Hematopoietic multipotent progenitor cell treated with erythropoietin and hydrocortisone succinate and interleukin-3 and kit ligand, for 6 days (in vitro differentiated cells): Measurements from ENCODE around the gene OSBP2.

Experiments used
- DNase-seq: peaks from one replicate; pipeline ENCODE4 v3.0.0-alpha.2; 2015

OSBP2 gene

GRCh38 chr22:30906946-30907345 lies 212.3 kb downstream of the OSBP2 start:
- DNase-seq: no peak

DNA sequence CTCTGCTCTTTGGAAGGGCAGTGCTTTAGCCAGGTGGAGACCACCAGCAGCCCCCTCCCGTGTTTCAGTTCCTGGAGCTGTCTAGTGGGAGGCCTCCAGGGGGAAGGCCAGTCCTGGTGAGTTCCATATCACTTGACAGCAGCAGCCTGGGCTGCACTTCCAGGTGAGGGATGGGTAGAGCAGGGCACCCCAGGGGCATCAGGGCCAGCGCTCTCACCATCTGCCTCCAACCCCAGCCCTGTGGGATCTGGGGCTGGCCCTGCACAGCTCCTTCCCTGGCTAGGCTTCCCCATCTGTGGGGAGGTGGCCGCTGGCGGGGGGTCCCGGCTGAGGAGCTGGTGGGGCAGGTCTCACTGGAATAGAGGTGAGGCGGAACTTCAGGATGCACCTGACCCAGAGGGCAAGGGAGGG lies 213.4 kb downstream of the OSBP2 start:
- no peak for DNase-seq

DNA sequence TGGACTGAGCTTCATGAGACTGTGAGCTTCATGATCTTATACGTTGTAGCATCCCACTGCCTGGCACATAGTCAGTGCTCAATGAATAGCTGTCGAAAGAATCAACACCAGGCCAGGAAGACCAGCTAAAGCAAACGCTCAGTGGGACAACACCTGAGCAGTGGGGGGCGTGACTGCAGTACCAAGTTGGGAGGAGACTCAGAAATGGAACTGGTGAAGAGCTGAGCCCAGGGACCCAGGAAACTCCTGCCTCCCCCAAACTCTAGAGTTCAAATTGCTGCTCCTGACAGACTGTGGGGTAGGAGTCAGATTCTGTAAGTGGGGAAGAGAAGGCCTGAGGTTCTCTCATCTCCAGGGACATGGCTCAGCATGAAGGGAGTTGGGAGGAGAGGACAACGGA lies 214.6 kb downstream of the OSBP2 start:
- no peak for DNase-seq

DNA sequence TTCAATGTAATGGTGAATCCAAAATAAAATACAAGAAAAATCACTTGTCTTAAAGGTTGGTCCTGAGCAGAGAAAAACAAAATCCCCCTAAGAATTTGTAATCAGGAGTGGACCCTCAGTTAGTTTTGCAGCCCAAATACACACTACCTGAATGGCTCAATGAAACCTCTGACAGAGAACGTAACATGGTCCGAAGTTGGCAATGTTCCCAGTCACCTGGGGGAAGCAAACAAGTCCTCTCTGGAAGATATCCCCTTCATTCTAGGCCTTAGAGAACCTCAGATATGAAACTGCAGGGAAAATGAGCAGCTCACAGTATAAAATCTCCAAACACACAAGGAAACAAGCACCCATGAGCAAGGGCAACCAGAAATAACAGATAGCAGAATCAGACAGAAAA lies 215.7 kb downstream of the OSBP2 start:
- DNase-seq: no peak

GRCh38 chr22:30918761-30919160 lies 224.1 kb downstream of the OSBP2 start:
- no peak for DNase-seq

DNA sequence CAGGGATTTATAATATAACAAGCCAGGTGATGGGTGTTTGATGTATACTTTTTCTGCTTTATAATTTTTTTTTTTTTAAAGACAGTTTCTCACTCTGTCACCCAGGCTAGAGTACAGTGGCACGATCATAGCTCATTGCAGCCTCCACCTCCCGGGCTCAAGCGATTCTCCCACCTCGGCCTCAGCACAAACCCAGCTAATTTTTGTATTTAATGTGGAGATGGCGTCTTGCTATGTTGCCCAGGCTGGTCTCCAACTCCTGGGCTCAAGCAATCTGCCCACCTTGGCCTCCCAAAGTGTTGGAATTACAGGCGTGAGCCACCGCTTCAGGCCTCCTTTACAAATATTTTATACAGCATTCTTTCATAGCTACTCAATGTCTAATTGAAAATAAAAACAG lies 225.3 kb downstream of the OSBP2 start:
- DNase-seq: no peak

GRCh38 chr22:30920407-30920806 lies 225.7 kb downstream of the OSBP2 start:
- peak; percentile 88 for DNase-seq

GRCh38 chr22:30921108-30921507 lies 226.4 kb downstream of the OSBP2 start:
- peak; percentile 42 for DNase-seq

DNA sequence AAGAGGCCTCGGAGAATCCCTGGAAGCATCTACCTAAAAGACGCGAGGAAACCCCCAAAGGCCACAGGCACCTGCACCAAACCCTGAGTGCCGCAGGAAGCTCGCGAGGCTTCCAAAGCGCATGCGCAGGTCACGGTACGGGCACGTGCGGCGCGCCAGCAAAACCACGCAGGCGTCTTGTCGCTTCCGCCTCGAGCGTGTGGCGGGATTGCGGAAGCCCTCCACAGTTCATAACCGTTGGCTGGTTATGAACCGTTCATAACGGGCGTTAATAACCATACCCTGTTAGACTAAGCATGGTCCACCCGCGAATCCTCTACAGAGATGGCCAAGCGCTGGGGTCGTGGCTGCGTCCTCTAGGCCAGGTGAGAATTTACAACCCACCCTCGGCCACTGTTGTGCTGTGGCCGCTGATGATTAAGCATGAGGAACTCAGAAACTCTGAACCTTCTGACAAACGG lies 227.5 kb downstream of the OSBP2 start:
- DNase-seq: peak; percentile 82

DNA sequence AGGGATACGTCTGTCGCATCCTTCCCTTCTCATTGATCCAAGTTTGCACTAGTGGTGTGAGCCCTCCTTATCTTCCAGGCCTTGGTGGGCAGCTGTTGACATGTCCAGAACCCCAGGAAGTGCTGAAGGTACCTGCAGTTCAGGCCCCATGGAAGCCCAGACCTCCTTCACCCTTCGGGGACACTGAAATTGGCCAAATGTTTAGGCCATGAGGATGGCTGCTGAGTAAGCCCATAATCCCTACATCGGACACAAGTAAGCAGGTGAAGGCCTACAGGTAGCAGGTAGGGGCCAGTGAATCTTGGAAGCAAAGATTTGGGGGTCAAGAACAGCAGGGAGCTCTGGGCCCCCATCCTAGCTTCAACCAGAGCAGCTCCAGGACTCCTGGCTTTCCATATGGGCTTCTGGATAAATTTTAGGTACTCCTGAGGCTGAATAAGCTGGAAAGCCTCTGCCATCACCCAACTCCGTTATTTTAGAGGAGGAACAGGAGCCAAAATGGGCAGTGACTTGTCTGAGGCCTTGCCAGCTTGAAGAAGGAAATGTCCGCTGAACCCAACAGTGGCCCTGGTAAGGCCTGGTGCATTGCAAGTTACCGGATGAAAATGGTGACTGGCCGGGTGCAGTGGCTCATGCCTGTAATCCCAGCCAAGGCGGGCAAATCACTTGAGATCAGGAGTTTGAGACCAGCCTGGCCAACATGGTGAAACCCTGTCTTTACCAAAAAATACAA lies 228.7 kb downstream of the OSBP2 start:
- no peak for DNase-seq

DNA sequence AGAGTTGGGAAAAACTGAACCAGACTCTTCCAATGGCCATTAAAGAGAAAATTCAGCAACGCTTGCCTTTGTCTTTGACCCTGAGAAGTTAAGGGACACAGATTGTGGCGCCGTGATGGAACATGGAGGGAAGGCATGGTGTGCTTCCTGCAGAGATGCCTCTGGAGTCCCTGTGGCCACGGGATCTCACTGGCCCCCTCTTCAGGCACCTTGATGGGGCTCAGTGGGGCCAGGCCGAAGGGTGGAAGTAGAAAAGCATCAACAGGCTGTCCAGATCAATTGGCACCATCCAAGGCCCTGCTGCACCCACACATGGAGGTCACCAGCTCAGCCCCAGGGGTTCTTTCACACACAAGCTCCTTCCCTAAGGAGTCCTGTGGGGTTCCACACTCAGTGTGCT lies 231.0 kb downstream of the OSBP2 start:
- DNase-seq: no peak

DNA sequence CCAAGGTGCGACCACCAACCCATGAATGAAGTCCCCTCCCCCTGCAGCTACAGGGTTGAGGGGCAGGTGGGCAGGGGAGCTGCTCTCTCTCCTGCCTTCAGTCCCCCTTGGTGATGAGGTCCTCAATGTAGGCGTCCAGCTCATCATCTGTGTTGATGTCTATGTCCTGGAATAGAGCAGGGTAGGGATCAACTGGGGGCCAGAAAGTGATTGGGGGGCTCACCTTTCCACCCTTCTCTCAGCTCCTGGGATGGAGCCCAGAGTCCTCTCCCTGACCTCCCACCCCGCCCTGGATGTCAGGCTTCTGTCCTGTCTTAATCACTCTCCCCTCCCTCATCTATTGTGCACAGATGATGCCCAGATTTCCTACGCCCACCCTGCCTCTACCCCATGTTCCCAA lies 232.0 kb downstream of the OSBP2 start:
- no peak for DNase-seq

DNA sequence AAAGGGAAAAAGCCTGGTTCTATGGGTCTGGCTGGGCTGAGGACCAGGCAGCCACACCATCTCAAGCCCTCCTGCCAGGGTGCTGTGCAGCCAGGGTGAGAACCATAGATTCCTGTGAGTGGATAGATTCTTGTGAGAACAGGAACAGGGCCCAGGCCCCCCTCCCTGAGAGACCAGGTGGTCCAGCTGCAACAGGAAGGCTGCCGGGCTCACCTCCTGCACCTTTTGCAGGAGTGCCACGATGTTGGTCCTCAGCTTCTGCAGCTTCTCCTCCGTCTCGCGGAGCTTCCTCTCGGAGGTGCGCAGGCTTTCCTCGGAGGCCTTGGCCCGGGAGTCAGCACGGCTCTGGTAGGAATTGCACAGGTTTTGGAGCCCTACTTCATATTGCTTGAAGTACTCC lies 233.1 kb downstream of the OSBP2 start:
- DNase-seq: no peak

GRCh38 chr22:30928401-30928800 lies 233.7 kb downstream of the OSBP2 start:
- DNase-seq: no peak

GRCh38 chr22:30930228-30930627 lies 235.6 kb downstream of the OSBP2 start:
- DNase-seq: no peak

DNA sequence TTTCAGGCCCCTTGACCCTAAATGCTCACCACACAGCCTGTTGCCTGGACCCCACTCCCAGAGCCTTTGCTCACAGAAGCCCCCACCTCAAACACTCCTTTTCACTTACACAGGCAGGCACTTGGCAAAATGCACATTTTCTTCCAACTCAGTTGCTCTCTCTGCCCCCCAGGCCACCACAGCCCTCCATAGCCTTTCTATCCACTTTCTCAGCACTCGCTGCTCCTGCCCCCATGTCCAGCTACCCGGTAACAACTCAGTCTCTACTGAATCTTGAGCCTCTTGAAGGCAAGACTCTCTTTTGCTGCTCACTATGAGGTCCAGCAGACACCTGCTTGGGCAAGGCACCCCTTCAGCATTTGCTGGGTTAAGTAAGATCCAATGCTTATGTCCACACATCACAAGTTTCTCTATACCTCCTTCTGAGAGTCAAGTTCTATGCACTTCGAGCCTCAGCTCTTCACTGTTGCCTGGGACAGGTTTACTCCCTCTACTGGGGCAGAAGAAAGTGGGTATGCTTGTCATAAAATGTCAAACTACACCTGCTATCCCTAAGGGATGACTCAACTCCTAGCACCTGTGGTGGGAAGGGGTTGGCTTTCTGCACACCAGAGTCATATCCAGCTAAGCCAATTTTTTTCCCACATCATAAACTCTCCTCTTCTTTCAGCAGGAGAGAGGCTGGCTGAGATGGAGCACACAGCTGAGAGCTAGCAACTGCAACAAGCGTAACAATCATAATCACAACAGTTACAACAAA lies 237.0 kb downstream of the OSBP2 start:
- no peak for DNase-seq

- DNase-seq: no peak
Measured at GRCh38 chr22:30932661-30933060, 238.0 kb downstream of the OSBP2 start.

GRCh38 chr22:30933457-30933856 lies 238.8 kb downstream of the OSBP2 start:
- DNase-seq: no peak

GRCh38 chr22:30934053-30934452 lies 239.4 kb downstream of the OSBP2 start:
- no peak for DNase-seq

- no peak for DNase-seq
Measured at GRCh38 chr22:30940685-30941362, 246.2 kb downstream of the OSBP2 start.

DNA sequence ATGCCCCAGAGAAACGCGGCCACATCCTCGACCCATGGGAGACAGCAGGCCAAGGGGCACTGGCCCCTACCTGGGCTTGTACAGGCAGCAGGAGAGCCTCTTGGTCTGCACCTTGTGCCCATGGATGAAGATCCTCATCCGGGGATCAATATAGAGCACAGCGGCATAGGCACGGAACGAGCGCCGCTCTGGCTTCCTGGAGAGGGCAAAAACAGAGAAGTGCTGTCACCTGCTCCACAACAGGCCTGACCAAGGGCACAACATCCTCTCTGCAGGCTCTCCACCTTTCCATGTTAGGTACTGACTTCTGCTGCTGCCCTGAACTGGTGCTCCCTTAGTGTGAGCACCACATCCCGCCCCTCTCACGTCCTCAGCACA lies 246.7 kb downstream of the OSBP2 start:
- no peak for DNase-seq

GRCh38 chr22:30943368-30943767 lies 248.7 kb downstream of the OSBP2 start:
- DNase-seq: peak; percentile 20

GRCh38 chr22:30944986-30945385 lies 250.3 kb downstream of the OSBP2 start:
- no peak for DNase-seq

- DNase-seq: no peak
Measured at GRCh38 chr22:30945653-30946052, 251.0 kb downstream of the OSBP2 start.
